Measurements from ENCODE around the gene ARMH1. TPM values are rescaled to one million over a fixed set of nuclear protein-coding genes. Genes with fewer than 3 reads are reported as not detected.

The ARMH1 gene
- total RNA-seq, 1 donor = 30.0 TPM

DNA sequence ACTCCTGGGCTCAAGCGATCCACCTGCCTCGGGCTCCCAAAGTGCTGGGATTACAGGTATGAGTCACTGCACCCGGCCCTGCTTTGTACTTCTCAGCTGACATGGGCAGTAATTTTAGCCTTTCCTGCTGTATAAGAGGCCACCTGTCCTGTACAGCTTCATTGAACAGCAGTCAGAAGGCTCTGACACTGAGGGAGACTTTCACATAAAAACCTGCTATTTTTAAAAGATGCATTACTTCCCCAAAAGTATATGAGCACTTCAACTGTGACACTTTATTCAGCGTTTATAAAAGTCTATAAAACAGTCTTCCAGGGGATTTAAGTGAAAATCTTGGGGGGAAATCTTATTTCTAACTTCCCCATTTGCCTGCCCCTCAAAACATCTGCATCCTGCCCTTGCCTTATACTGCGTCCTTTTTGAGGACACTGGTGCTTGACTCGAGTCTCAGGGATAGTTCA is 38.8 kb downstream of the ARMH1 start:
- H3K4me3 ChIP-seq (ENCODE audit: low read length) = no peak overlapping the region
- no peaks in the 10 kb centered on the region for H3K27me3 ChIP-seq (ENCODE audit: insufficient read depth, low read length)
- H3K9me3 ChIP-seq (ENCODE audit: low read depth, low read length) = no peaks in the 10 kb centered on the region
- peaks cover 18% of the 10 kb centered on the region for H3K4me1 ChIP-seq (ENCODE audit: insufficient read depth, low read length)

GRCh38 chr1:44714532-44714931 is 40.0 kb downstream of the ARMH1 start:
- Histone ChIP-seq H3K9me3 (ENCODE audit: low read depth, low read length) (no peaks in the 10 kb centered on the region), H3K4me3 (ENCODE audit: low read length) (no peak overlapping the region), H3K4me1 (ENCODE audit: insufficient read depth, low read length) (peaks cover 24% of the 10 kb centered on the region), H3K27me3 (ENCODE audit: insufficient read depth, low read length) (no peaks in the 10 kb centered on the region)

DNA sequence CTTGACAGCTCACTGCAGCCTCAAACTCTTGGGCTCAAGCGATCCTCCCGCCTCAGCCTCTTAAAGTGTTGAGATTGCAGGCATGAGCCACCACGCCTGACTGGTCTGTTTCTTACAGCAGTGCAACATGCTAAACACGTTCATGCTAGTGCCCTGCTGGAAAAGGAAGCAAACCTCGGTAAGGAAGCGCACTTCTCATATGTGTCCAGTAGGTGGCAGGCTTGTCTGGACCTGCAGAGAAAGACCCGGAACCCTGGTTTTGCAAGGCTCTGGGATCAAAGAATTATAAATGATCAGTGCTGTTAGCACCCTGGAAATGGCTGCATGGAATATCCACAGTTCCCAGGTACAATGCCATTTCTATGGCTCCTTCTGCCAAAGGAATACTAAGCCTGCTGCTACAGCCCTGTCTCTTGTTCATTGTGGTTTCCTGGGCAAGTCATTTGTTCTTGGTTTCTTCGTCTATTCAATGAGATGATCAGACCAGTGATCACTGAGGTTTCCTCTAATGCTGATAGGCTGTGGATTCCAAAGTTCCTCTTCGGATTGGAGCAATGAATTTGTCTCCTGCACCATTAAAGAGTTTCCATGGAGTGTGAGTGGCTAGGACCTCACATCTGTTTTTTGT is 40.5 kb downstream of the ARMH1 start:
- Histone ChIP-seq H3K27me3 (ENCODE audit: insufficient read depth, low read length) (no peaks in the 10 kb centered on the region), H3K4me1 (ENCODE audit: insufficient read depth, low read length) (peaks cover 29% of the 10 kb centered on the region), H3K4me3 (ENCODE audit: low read length) (no peak overlapping the region), H3K9me3 (ENCODE audit: low read depth, low read length) (no peaks in the 10 kb centered on the region)

DNA sequence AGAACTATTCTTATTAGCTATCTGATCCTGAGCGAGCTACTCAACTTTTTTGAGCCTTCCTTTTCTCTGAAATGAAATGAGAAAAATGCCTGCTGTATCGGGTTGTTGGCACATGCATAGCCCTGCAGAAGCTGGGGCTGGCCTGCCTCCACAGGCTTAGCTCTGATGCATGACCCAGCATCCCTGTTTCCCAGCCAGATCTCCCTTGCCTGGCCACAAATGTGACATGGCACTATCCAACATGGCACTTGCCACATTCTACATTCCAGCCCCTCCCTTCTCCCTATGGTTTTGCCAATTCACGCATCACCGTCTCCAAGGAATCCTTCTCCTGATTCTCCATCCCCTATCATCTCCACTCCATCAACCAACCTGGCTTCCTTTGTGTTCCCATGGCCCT is 42.6 kb downstream of the ARMH1 start:
- no peaks in the 10 kb centered on the region for H3K9me3 ChIP-seq (ENCODE audit: low read depth, low read length)
- peaks cover 48% of the 10 kb centered on the region for H3K4me1 ChIP-seq (ENCODE audit: insufficient read depth, low read length)
- no peak overlapping the region for H3K4me3 ChIP-seq (ENCODE audit: low read length)
- no peaks in the 10 kb centered on the region for H3K27me3 ChIP-seq (ENCODE audit: insufficient read depth, low read length)

GRCh38 chr1:44717653-44718052 is 43.1 kb downstream of the ARMH1 start:
- Histone ChIP-seq H3K9me3 (ENCODE audit: low read depth, low read length) (no peaks in the 10 kb centered on the region), H3K27me3 (ENCODE audit: insufficient read depth, low read length) (no peaks in the 10 kb centered on the region), H3K4me3 (ENCODE audit: low read length) (no peak overlapping the region), H3K4me1 (ENCODE audit: insufficient read depth, low read length) (peaks cover 53% of the 10 kb centered on the region)

DNA sequence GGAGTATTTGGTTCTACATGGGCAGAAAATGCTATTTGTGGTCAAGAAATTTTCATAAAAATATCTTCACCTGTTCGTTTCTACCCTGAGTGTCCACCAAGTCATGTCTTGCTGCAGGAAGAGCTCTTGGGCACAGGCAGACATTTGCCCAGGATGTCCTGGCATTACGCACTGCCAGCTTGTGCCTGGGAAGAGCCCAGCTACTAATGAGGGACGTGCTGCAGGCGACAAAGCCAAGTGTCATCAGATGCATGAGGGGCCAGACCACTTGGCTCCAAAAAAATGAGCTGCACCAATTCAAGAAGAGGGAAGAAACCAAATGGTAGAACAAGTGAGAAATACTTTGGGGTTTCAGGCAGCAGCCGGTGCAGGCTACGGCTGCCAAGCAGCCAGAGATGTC is 43.6 kb downstream of the ARMH1 start:
- no peak overlapping the region for H3K4me3 ChIP-seq (ENCODE audit: low read length)
- peaks cover 57% of the 10 kb centered on the region for H3K4me1 ChIP-seq (ENCODE audit: insufficient read depth, low read length)
- no peaks in the 10 kb centered on the region for H3K9me3 ChIP-seq (ENCODE audit: low read depth, low read length)
- H3K27me3 ChIP-seq (ENCODE audit: insufficient read depth, low read length) = no peaks in the 10 kb centered on the region

- H3K4me3 ChIP-seq (ENCODE audit: low read length) = no peak overlapping the region
- H3K27me3 ChIP-seq (ENCODE audit: insufficient read depth, low read length) = no peaks in the 10 kb centered on the region
- H3K9me3 ChIP-seq (ENCODE audit: low read depth, low read length) = no peaks in the 10 kb centered on the region
- H3K4me1 ChIP-seq (ENCODE audit: insufficient read depth, low read length) = peaks cover 69% of the 10 kb centered on the region
These were observed 44.8 kb downstream of the ARMH1 start for GRCh38 chr1:44719318-44719717.

- no peak overlapping the region for H3K4me3 ChIP-seq (ENCODE audit: low read length)
- peaks cover 69% of the 10 kb centered on the region for H3K4me1 ChIP-seq (ENCODE audit: insufficient read depth, low read length)
- no peaks in the 10 kb centered on the region for H3K27me3 ChIP-seq (ENCODE audit: insufficient read depth, low read length)
- H3K9me3 ChIP-seq (ENCODE audit: low read depth, low read length) = no peaks in the 10 kb centered on the region
These were observed 45.8 kb downstream of the ARMH1 start for GRCh38 chr1:44720281-44720680.

DNA sequence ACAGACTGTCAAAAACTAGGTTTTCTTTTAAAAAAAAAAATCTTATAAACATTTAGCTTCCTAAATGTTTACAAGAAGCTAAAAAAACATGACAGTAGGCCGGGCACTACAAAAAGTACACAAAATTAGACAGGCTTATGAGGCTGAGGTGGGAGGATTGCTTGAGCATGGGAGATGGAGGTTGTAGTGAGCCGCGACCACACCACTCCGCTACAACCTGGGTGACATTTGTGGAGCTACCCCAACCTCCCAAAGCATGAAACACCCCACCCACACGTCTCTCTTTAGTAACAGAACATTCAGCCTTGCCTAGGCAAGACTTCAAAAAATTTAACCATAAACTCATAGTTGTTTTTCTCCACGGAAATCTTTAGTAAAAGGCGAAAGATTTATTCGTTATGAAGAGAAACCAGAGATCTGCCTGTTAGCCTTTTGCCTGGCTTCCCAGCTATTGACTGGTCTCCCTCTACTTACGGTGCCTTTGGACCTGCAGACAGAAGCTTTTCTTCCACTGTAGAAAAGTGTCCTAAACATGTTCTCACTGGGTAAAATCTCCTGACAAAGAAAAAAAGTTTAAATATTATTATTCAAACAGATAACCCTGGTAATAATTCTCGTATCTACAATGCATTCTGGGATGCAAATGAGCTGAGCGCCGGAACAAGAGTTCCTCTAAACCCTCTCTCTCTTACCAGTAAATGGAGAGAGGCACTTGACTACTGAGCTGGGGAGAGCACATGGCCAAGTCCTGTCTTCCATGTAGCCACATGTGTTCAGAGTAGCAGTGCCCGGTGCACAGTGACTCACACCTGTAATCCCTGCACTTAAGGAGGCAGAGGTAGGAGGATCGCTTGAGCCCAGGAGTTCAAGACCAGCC is 47.2 kb downstream of the ARMH1 start:
- no peaks in the 10 kb centered on the region for H3K9me3 ChIP-seq (ENCODE audit: low read depth, low read length)
- no peaks in the 10 kb centered on the region for H3K27me3 ChIP-seq (ENCODE audit: insufficient read depth, low read length)
- peaks cover 63% of the 10 kb centered on the region for H3K4me1 ChIP-seq (ENCODE audit: insufficient read depth, low read length)
- H3K4me3 ChIP-seq (ENCODE audit: low read length) = no peak overlapping the region

GRCh38 chr1:44723064-44723463 is 48.5 kb downstream of the ARMH1 start:
- H3K27me3 ChIP-seq (ENCODE audit: insufficient read depth, low read length) = no peaks in the 10 kb centered on the region
- H3K9me3 ChIP-seq (ENCODE audit: low read depth, low read length) = no peaks in the 10 kb centered on the region
- peaks cover 71% of the 10 kb centered on the region for H3K4me1 ChIP-seq (ENCODE audit: insufficient read depth, low read length)
- H3K4me3 ChIP-seq (ENCODE audit: low read length) = peak overlapping the region; percentile 14

- H3K4me3 ChIP-seq (ENCODE audit: low read length) = peak overlapping the region; percentile 14
These were observed 49.2 kb downstream of the ARMH1 start for GRCh38 chr1:44723496-44724295.

DNA sequence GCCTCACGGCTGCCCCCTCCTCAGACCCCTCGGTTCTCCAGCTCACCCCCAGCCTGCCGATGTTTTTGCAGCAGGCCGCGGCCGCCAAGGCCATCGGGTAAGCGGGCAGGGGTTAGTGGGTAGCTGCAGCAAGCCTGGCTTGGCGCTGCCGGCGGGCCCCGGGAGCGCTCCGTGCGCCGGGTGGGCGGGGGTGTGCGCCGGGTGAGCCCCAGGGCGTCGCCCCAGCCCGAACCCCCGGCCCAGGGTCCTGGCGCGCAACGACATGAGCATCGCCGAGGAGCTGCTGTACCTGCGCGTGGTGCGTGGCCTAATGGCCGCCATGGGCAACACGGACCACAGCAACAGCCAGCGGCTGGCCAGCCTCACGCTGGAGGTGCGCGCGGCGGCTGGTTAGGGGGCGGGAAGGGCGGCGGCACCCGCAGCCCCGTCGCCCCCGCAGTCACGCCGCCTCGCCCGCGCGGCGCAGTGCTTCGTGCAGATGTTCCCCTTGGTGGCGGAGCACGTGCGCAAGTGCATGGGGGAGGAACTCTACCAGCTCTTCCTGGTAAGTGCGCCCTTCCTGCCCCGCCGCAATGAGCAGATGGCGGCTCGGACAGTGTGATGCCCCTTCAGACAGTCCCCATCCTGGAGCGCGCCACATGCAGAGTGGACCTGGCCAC is 49.9 kb downstream of the ARMH1 start:
- H3K9me3 ChIP-seq (ENCODE audit: low read depth, low read length) = no peaks in the 10 kb centered on the region
- H3K4me3 ChIP-seq (ENCODE audit: low read length) = peak overlapping the region; percentile 14
- peaks cover 76% of the 10 kb centered on the region for H3K4me1 ChIP-seq (ENCODE audit: insufficient read depth, low read length)
- no peaks in the 10 kb centered on the region for H3K27me3 ChIP-seq (ENCODE audit: insufficient read depth, low read length)

More at GRCh38 chr1:44723496-44724295, 49.2 kb downstream of the ARMH1 start:
- Histone ChIP-seq H3K4me1 (ENCODE audit: insufficient read depth, low read length) (peaks cover 75% of the 10 kb centered on the region), H3K9me3 (ENCODE audit: low read depth, low read length) (no peaks in the 10 kb centered on the region), H3K27me3 (ENCODE audit: insufficient read depth, low read length) (no peaks in the 10 kb centered on the region)

DNA sequence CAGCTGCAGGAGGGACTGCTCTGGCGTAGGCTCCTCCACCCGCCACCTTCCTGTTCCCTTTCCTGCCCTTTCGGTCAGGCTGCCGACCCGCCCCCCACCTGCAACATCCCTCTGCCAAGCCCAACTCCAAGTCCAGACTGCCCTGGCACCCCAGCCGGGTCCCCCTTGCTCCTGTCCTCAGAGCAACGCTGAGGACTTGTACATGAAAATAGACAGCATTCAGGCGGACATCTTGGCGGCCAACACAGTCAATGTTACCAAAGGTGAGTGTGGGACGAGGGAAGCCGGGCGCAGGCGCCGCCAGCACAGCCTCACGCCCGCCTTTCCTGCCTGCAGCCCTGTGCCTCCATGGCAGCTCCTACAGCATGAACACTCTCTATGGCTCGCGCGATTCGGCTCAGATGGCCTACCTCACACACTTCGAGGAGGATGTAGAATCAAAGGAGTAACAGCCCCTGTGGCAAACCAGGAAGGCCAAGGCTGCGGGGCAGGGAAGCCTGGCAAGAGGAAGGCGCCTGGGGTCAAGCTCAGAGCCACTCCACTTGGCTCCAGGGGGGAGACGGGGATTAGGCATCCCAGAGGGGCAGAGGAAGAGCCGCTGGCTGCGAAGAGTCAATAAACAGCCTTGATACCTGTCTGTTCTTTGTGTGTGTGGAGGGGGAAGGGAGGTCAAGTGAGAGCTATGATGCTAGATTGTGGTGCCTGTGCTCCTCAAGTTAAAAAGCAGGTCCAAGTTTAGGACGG is 50.6 kb downstream of the ARMH1 start:
- no peak overlapping the region for H3K4me3 ChIP-seq (ENCODE audit: low read length)
- no peaks in the 10 kb centered on the region for H3K27me3 ChIP-seq (ENCODE audit: insufficient read depth, low read length)
- no peaks in the 10 kb centered on the region for H3K9me3 ChIP-seq (ENCODE audit: low read depth, low read length)
- H3K4me1 ChIP-seq (ENCODE audit: insufficient read depth, low read length) = peaks cover 76% of the 10 kb centered on the region

All from mononuclear cell (primary cell).